Measurements from ENCODE around the gene FARP1.

FARP1 gene

GRCh38 chr13:98451676-98452470, 309.0 kb downstream of the FARP1 start:
- DNase-seq: no peak

DNA sequence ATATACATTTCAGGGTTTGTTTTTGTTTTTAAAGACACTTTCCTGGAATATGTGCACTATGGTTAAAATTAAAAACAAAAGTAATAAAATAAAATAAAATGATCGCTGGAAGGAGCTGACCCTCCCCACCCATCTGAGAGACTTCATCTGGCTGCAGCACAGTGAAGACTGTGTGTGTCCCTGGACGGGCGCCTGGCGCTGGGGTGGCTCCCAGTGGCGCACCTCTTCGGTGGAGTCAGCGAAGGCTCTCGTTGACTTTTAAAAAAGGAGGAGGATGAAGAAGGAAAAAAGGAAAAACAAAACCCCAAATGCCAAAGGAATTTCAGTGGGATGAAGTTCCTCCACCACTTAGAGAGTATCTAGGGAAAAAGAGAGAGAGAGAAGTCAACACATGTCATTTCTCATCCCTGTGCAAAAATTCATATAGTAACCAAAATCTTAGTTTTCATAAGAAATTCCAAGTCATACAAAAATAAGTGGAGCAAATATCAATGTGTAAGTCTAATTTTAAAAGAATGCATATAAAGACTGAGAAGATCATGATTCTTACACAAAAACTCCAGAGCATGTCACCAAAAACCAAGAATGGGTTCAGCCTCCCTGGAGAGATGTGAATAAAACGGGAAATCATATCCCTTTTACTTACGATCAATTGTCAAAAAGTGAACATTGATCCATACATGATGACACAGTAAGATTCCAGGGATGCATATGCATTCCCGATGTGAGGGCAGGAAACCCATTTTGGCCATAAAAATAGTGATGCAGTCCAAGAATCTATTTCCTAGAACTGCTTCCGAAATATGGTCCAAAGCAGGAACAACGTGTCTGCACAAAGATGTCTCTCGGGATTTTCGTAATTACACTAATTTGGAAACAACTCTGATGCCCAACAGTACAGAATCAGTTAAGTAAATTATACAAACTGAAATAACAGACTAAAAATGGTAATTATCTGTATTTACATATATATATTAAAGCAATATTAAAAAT, 310.3 kb downstream of the FARP1 start:
- no peak for DNase-seq

GRCh38 chr13:98454389-98454881, 311.5 kb downstream of the FARP1 start:
- DNase-seq: no peak

DNA sequence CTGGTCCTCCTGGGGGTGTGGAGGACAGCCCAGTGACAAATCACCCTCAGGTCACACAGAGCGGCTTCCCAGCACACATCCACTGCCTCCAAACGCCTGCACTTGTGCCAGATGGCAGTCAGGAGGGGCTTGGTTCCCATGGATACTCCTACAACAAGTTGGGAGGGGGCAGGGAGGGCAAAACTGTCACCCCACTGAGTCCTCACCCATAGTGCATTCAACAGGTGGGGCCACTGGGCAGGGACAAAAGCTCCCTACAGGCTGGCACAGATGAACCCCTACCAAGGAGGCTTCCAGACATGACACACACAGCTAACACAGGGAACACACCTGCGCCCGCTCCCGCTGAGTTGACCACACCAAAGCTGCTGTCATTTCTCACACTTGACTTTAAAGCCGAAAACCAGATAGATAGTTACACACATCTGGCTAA, 313.5 kb downstream of the FARP1 start:
- DNase-seq: no peak

DNA sequence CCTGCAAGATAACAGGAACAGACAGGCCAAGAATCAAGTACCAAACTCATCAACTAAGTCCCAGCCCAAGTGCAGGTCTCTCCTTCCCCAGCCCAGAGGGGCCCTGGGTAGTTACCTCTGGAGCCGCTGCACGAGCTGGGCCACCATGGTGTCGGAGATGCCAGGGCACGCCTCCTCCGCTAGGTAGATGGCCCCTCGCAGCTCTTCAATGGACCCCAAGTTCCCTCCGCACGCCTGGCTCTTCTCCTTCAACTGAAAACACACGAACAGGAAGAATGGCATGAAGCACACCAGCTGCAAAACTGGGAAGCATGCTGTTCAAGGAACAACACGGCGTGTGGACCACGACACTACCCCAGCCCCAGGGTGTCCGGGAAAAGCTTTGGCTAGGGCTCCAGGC, 314.2 kb downstream of the FARP1 start:
- no peak for DNase-seq

GRCh38 chr13:98458431-98458830, 315.5 kb downstream of the FARP1 start:
- DNase-seq: no peak

- DNase-seq: no peak
These were observed 316.3 kb downstream of the FARP1 start for GRCh38 chr13:98459171-98459681.

DNA sequence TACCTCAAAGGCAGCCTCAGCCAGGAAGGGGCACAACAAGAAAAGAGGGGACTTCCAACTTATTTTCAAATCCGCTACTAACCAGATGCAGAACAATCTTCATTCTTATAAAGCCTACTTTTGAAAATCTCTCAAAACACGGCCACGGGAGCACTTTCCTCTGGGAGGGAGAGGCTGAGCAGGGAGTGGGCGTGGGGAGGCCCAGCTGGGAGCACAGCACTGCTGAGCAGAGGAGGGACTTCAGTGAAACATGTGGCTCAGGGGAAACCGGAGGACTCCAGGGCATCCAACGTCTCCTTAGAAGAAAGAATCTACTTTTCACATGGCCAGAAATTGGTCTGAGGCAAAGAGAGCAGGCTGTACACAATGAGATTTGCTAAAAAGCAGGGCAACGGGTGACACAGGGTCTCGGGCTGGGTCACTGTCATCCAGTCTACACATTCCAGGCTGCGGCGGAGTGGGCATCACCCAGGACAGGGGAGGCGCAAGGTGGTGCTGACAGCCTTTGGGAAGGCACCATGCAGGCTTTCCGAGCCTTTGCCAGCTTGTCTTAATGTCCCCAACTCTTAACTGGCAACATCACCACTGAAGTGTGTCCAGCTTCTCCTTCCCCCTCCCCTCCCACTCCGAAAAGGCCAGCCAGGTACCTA, 317.0 kb downstream of the FARP1 start:
- DNase-seq: no peak

DNA sequence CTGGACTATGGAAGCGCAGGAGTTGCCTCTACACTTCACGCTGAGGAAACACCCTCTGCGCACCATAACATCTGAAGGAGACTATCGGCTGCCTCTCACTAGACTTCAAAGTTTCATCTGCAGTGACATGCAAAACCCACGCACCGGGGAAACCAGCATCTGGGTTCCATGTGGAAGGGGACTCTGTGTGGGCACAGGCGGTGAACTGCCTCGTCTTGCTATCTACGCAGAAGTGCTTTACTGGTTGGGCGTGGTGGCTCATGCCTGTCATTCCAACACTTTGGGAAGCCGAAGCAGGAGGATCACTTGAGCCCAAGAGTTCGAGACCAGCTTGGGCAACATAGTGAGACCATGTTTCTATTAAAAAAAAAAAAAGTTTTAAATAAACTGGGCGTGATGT, 317.6 kb downstream of the FARP1 start:
- no peak for DNase-seq

- DNase-seq: no peak
These were observed 318.8 kb downstream of the FARP1 start for GRCh38 chr13:98461486-98462240.

- no peak for DNase-seq
These were observed 319.5 kb downstream of the FARP1 start for GRCh38 chr13:98462241-98462882.

DNA sequence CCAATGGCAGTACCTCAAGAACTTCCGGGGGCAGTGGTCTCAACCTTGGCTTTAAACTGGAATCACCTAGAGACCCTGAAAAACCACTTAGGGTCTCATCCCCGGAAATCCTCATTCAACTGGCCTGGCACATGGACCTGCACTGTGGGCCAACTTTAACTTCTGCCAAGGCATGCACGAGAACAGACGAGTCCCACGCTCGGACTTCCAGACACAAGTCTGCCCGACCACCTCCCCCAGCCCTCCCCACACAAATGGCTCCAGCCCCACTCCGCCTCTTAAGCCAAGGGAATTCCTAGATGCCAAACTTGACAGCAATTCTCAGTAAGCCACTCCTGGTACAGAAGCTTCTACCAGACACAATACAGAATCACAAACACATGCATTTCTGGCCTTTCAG, 320.1 kb downstream of the FARP1 start:
- no peak for DNase-seq

GRCh38 chr13:98466634-98467236, 323.8 kb downstream of the FARP1 start:
- no peak for DNase-seq

DNA sequence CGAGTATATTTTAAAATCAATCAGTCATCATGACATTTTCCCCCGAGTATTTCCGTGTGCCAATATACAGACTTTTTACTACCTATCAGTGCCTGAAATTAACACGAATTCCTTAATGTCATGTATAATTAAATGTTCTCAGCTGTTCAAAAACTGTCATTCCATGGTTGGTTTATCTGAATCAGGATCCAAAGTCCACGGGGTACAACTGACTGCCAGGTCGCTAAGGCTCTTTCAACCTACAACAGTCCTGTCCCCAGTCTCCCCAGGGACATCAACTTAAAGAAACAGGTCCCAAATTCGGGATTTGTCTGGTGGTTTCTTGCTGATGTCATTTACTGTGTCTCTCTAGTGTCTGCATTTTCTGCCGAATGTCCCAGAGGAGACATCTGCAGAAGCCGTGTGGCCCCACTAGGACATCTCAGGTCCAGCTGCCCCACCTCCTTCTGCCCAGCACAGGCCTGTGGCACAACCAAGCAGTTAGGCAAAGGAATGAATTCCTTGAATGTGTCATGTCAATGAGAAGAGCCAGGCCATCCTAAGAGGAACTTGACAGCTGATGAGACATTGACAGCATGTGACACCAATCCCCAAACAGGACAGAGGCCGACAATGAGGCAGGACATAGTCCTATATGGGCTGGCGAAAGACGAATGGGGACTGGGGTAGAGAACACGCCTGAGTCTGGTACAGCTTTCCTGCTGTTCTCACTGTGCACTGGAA, 324.5 kb downstream of the FARP1 start:
- no peak for DNase-seq

DNA sequence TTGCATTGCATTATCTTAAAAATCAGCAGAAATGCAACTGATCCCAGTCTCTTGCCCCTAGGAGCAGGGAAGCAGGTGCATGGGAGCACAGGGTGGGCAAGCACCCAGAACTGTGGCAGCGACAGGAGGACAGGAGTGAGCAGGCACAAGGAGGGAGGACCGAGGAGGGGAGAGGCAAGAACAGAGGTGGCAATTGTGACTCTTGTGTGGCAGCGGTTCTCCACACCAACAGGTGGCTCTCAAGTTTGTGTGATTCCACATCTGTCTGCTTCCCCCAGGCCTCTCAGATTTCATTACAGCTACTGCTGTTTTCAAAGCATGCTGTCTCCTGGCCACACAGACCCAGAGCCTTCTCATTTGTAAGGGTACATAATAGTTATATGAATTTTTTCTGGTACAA, 325.5 kb downstream of the FARP1 start:
- no peak for DNase-seq

GRCh38 chr13:98468929-98469328, 326.0 kb downstream of the FARP1 start:
- no peak for DNase-seq

DNA sequence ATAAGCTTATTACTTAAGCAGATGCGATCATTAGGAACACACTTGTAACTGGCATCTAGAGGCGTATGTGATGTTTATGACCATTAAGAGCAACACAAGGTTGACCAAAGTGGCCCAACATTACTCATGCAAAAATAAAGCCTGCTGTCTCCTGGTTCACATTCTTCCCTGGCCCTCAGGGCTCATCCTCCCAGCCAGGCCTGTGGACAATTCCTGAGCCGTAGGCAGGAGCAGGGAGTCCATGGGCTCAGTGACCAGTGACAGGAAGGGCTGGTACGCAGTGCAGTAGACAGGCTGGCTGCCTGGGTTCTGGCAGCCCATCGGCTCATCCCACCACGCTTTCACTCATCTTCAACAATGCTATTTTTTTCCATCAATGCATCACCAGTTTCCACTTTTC, 328.0 kb downstream of the FARP1 start:
- DNase-seq: no peak

GRCh38 chr13:98471934-98472333, 329.0 kb downstream of the FARP1 start:
- DNase-seq: no peak

- no peak for DNase-seq
These were observed 330.4 kb downstream of the FARP1 start for GRCh38 chr13:98473135-98473787.

- no peak for DNase-seq
These were observed 330.9 kb downstream of the FARP1 start for GRCh38 chr13:98473788-98474144.

Data from GF-D8 (cell line).